Stimulated activated CD8-positive, alpha-beta memory T cell treated with anti-CD3 and anti-CD28 coated beads, Interleukin-12 subunit alpha, Interleukin-12 subunit beta, amount 100 ng/mL, for 24 hours (primary cell): ENCODE results near the gene ALDH3B2.
"Not testable (repeated sequence)": the region's sequence is repeated elsewhere in the genome, so short reads cannot be mapped to it uniquely, and the experiment has no call there.

Experiments
- DNase-seq: peaks from one replicate; pipeline ENCODE4 v3.0.0-alpha.2; 2020; ENCODE audit errors: extremely low read depth

ALDH3B2 gene

DNA sequence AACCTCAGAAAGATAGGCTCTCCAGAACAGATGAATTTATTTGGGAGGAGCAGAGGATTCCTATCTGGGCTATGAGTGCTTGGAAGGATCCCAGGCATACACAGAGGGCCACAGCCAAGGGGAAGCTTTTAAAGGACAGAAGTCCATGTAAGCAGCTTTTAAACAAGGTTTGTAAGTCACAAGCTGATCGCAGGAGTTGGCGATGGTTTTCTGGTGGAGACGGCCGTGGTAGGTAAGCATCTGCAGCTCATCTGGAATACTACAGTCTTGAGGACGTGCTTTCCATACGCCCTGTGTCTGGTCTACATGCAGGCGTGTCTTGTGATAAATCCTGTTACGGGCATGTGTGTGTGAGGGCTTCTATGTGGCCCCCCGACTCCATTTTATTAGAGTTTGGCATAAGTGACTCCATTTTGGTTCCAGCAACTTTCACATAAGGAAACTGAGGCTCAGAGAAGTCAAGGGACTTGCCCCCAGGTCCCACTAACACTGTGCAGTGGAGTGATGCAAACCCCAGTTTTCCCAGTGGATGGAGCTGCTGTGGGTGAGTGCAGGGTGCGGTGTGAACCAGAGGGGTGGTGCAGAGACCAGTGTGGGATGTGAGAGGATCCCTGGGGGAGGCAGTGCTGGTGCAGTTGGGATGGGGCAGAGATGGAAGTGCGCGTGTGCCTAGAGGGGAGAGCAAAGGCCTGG lies 12.1 kb downstream of the ALDH3B2 start:
- DNase-seq = no peak

DNA sequence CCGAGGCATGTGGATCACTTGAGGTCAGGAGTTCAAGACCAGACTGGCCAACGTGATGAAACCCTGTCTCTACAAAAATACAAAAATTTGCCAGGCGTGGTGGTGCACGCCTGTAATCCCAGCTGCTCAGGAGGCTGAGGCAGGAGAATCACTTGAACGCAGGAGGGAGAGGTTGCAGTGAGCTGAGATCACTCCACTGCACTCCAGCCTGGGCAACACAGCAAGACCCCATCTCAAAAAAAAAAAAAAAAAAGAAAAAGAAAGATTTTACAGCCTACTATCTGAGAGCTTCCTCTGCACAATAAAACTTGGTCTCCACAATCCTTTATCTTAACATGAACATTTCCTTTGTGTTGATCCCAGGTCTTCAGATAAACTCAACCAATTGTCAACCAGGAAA lies 13.7 kb downstream of the ALDH3B2 start:
- not testable (repeated sequence) for DNase-seq

DNA sequence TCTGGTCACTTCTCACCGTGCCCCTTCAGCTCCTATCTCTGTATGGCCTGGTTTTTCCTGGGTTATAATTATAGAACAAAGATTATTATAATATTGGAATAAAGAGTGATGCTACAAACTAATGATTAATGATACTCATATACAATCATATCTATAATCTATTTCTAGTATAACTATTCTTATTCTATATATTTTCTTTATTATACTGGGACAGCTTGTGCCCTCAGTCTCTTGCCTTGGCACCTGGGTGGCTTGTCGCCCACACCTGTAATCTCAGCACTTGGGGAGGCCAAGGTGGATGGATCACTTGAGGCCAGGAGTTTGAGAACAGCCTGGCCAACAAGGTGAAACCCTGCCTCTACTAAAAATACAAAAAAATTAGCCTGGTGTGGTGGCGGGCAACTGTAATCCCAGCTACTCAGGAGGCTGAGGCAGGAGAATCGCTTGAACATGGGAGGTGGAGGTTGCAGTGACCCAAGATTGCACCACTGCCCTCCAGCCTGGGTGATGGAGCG lies 14.7 kb downstream of the ALDH3B2 start:
- not testable (repeated sequence) for DNase-seq

DNA sequence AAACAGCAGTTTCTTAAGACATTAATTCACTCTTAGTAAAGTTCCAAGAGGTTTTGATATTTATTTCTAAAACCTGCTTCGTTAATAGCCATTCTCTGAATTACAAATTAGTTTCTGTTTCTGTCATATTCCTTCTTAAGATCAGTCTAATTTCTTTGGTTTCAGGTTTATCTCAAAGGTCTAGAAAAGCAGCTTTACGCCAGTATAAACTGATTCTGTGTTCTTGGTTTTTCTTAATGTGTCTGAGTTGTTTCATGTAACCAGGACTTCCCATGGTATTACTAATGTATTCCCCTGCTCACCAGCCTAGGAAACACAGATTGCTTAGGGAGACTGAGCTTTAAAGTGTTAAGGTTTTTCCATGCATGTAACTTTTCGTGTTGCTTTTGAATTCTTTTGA lies 17.1 kb downstream of the ALDH3B2 start:
- DNase-seq = no peak

DNA sequence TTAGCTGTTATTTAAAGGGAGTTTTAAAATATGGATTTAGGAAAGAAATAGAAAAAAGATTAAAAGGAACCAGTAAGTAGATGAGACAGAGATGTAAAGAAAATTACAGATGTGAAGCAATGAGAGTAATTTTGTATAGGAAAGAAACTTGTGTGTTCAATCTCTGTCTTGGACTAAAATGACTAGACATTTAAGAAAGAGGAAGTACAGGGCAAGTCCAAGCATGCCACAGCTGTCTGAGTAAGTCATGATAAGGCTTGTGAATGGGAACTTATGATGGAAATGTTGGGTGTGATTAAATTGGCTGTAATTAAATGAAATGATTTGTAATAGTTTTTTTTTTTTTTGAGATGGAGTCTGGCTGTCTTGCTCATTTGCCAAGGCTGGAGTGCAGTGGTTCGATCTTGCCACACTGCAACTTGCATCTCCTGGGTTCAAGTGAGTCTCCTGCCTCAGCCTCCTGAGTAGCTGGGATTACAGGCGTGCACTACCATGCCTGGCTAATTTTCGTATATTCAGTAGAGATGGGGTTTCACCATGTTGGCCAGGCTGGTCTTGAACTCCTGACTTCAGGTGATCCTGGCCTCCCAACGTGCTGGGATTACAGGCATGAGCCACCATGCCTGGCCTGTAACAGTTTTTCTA lies 18.0 kb downstream of the ALDH3B2 start:
- no peak for DNase-seq

DNA sequence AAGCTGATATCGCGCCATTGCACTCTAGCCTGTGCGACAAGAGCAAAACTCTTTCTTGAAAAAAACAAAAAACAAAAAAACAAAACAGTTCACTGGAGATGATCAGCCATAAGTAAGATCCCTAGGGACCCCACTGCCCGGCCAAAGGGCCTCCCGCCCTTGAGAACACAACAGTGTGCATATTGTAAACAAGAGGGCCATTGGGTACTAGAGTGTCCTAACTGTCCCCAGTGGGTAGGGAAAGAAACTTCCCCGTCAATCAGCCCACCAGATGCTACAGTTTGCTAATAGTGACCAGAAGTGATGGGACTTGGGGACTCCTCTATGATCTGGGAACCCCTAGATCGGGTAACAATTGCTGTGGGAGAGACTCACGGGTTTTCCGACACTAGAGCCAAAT lies 20.2 kb downstream of the ALDH3B2 start:
- no peak for DNase-seq

DNA sequence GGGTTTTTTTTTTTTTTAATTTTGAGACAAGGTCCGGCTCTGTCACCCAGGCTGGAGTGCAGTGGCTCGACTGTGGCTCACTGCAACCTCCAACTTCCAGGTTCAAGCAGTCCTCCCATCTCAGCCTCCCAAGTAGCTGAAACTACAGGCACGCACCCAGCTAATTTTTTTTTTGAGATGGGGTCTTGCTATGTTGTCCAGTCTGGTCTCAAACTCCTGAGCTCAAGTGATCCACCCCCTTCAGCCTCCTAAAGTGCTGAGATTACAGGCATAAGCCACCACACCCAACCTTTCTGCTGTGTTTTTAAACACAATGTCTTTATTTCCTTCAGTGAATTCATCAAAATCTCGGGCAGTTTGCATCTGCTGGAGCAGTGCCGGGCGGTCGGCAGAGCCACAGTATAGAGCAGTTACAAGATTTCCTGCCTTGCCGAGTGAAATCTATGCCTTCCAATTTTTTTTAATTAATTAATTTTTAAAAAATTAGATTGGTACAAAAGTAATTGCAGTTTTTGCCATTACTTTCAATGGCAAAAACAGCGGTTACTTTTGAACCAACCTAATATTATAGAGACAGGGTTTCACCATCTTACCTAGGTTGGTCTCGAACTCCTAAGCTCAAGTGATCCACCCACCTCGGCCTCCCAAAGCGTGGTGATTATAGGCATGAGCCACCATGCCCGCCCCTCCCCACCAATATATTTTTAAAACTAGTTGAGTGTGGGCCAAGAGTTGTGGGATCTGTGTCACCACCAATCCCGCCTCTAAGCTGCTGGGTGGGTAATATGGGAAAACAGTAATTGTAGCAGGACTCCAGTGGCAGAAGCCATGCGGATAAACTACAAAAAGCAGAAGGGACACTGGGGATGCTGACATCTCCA lies 21.2 kb downstream of the ALDH3B2 start:
- no peak for DNase-seq

DNA sequence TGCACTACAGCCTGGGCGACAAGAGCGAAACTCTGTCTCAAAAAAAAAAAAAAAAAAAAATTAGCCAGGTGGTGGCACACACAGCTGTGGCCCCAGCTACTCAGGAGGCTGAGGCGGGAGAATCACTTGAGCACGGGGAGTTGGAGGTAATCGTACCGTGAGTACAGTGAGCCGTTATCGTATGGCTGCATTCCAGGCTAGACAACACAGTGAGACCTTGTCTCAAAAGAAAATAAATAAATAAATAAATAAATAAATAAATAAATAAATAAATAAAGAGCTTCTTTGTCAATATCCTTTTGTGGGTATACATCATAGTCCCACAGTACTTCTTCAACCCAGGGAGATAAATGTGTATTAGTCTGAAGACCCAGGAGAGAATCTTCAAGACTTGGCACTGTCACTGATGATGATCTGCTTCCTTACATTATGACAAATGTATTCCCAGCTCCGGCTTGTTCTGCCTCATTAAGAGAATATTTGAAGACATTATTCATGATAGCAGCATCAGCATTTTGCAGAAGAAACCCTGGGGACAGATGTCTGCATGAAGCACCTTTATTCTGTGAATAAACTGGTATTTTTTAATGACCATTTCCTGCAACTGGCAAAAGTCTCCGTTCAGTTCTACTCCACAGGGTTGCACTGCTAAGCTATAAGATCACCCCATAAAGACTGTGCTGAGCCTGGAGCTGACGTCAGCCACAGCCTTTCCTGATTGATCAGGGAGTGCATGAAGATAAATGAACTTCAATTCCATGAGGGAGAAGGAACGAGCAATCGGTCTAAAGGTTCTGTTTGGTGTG lies 22.2 kb downstream of the ALDH3B2 start:
- no peak for DNase-seq

DNA sequence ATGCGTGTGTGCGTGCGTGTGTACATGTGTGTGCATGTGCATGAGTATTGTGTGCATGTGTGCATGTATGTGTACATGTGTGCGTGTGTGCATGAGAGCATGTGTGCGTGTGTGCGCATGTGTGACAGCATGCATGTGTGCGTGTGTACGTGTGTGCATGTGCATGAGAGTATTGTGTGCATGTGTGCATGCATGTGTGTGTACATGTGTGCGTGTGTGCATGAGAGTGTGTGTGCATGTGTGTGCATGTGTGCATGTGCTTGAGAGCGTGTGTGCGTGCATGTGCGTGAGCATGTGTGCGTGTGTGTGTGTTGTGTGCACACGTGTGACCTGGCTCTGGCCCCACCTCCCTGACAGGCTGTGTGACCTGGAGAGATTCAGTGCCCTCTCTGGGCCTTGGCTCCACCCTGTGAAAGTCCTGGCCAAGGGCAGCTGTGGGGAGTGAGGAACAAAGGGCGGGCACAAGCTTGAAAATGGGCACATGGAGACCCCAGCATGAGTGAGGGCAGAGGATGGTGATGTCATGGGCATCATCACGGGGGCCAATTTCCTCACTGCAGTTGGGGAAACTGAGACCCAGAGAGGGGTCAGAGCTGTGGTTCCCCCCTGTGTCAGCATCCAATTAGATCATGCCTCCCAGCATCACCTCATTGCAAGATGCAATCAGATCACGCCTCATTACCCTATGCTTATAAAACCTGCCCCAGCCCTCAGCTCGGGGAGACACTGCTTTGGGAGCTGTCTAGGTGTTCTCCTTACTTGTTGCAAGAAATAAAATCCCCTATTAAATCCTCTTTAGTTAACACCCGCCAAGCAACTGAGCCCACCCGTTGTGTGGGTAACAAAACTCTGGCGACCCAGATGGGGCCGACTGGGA lies 24.6 kb downstream of the ALDH3B2 start:
- no peak for DNase-seq

DNA sequence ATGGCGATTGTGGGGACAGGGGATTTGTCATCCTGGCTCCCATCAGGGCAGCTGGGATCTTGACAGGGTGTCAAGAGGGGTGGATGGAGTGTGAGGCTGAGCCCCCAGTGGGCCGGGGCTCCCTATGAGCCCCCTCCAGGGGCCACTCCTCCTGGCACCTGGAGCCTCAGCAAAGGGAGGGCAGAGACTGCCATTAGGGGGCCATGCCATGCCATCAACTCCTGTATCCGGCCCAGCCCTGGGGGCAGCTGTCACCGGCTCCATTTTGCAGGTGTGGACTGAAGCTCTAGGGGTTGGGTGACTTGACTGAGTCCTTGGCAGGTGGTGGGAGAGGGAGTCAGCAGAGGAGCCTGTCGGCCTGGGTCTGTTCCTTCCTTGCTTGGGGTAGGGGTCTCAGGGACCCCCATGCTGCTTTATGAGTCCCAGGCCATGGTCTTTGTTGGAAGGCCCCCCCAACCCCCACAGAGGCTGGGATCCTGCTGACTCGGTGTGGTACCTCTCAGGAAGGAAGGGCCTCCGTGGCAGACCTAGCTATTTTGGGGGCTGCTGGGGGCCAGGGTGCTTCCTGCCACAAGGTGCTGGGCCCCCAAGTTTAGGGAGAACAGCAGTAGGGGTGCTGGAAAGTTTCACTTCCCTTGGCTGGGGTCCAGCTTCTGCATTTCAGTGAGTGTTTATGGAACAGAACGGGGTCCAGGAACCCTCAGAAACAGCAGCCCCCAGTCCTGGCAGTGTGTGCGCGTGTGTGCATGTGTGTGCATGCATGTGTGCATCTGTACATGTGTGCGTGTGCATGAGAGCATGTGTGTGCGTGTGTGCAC lies 25.4 kb downstream of the ALDH3B2 start:
- no peak for DNase-seq

DNA sequence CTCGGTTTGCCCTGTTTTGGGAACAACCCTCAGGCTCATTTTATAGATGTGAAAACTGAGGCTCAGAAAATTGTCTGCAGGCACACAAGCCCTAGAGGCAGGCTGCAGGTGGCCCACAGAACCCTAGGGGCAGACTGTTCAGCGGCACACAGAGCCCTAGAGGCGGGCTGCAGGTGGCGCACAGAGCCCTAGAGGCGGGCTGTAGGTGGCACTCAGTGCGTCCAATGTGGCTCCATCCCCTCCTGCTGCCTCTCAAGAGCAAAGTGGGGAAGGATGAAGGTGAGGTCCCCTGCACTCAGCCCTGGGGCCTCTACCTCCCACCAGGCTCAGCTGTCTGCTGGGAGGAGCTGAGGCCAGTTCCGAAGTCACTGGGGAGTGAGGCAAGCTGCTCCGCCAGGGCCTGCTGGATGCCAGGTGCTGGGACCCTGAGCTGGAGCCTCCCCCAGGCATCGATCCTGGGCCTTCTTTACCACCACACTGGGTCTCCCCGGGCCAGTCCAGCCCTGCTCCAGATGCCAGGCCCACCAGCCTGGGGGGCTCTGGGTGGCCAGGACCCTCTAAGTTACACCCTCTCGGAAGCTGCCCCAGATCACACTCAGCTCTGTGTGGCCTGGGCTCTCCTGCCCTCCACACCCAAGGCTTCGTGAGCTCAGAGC lies 26.2 kb downstream of the ALDH3B2 start:
- no peak for DNase-seq

DNA sequence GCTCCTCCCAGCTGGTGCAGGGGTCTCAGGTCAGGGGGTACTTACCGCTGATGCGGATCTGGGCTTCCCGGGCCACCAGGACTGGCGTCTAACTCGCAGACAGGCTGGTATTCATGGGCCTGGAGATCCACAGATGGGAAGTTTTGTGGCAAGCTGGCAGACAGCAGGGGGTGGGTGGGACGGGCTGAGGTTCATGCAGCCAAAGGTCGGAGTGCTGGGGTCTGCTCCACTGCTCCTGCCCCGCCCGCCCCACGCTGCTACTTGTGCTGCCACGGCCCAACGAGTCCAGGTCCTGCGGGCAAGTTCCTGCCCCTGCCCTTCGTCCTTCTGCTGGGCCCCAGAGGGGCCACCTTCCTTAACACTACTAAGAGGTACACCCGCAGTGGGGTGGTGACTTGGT lies 27.0 kb downstream of the ALDH3B2 start:
- no peak for DNase-seq

DNA sequence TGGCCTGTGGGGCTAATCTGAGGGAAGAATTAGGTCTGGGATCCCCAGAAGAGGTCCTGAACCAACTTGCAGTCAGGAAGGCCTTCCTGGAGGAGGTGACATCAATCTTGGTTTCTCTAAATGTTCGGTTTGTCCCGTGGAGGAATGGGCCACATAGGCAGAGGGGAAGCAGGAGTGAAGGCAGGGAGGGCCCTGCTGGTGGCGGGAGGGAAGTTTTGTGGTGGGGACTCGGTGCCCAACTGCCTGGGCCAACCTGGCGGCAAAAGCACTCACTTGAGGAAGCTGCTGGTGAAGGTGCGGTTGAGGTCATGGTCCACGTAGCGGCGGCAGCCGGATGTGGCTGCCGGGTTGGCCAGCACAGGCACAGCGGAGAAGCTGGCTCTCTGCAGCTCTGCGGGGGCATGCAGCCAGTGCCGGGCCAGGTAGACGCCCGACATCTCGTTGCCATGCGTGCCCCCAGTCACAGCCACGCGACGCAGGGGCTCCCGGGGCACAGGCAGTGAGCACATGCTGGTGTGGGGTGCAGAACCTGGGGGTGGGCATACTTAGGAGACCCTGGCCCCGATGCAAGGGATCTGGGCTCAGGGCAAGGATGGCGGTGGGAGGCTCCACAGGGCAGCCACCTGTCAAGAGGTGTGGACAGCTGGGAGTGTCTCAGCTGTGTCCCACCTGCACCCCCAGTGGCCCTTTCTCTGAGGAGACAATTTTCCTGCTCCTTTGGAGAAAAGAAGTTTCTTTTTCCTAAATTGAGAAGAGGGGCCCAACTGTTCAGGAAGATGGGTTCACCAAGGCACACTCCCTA lies 27.7 kb downstream of the ALDH3B2 start:
- no peak for DNase-seq

DNA sequence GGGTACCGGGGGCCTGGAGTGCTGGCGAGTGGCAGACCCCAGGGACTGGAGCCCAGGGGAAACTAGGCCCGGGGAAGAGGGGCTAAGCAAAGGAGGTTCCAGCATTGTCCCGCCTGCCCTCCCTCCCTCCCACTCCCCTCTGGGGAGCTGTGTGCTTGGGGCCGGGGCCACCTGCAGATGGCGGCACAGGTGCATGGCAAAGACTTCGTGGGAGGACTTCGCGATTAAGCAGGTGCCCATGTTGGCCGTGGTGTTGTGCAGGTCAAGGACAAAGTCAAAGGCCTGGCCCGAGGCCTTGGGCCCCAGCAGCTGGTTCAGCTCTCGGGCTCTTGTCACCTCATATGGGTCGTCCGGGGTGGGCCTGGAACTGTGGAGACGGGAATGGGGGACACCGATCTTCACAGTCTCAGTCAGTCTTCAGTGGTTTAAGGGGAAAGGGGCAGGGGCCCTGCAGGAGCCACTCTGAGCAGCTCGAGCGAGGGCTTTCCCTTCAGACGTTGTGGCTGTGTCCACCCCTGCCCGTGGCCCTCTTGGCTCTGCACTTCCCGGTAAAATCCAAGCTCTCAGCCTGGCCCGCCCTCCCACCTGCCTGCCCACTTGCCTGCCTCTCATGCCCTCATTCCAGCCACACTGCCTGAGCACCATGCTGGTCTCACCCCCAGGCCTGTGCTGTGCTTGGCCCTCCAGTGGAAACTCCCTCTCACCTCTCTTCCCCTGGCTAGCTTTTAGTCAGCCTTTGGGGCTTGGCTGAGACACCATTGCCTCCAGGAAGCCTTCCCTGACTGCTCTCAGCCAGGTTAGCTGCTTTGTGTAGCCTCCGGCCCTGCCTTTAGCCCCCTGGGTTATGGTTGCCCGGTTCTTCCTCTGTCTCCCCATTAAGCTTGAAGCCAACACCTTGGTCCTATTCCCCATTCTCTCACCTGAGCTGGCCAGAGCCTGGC lies 28.6 kb downstream of the ALDH3B2 start:
- DNase-seq = no peak

DNA sequence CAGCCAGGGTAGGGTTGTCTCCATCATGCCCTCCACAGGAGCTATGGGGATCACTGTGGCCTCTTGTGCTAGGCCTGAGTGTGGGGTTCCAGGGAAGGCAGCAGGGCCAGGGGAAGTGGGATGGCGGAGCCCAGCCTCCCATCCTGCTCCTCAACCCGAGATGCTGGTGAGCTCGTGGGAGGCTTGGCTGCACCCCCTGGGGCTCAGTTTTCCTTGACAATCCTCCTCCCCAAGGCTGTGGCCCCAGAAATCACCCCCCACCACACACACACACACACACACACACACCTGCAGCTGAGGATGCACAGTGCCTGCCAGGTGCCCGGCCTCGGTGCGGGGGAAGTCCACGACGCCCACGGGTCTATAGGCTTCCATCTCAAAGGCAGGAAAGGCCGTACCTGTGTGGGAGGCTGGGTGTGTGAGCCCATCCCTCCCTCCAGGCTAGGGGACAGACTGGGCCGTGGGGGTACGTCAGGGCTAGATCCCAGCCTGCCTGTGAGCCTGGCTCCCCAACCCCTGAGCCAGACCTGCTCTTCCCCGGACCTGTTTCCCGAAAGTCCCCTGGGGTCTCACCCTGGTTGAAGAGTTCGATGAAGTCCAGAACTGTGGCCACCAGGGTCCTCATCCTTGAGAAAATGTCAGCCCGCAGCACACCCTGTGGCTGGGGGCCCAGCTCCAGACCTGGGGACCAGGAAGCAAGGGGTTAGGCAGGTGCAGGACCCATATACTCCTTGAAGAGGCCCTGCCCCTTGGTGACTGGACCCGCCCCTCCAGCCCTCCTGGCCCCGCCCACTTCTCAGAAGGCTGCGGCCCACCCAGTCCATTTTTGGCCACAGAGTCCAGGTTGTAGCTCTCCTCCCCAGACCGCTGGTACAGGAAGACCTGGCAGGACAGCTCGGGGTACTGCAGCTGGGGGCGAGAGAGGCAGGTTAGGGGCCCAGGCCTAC lies 29.7 kb downstream of the ALDH3B2 start:
- no peak for DNase-seq

DNA sequence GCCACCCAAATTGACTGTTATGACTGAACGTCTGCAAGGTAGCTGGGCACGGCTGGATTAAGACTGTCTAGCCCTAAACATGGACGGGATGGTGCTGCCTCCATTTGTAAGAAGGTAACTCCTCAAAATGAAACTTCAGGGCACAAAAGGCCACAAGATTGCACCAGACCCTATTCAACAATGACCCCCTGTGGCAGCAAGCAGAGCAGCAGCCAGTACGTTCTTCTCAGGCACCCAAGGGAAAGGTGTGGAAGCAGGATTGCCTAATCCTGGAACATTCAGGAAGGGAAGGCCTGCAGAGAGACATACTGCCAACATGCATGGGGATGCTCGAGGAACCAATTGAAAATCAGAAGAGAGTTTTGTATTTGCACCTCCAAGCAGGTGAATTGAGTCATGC lies 30.4 kb downstream of the ALDH3B2 start:
- no peak for DNase-seq
